Activated T-cell treated with anti-CD3 and anti-CD28 coated beads for 4 hours (primary cell): Measurements from ENCODE around the gene ANKRD49.
A peak's percentile ranks its signal among the peaks of the same experiment; 100 is the strongest.
"Not testable (repeated sequence)": the region's sequence is repeated elsewhere in the genome, so short reads cannot be mapped to it uniquely, and the experiment has no call there.

Source experiments
- DNase-seq: peaks from one replicate; pipeline ENCODE4 v3.0.0-alpha.2; 2020

ANKRD49 gene, protein sequence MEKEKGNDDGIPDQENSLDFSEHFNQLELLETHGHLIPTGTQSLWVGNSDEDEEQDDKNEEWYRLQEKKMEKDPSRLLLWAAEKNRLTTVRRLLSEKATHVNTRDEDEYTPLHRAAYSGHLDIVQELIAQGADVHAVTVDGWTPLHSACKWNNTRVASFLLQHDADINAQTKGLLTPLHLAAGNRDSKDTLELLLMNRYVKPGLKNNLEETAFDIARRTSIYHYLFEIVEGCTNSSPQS

DNA sequence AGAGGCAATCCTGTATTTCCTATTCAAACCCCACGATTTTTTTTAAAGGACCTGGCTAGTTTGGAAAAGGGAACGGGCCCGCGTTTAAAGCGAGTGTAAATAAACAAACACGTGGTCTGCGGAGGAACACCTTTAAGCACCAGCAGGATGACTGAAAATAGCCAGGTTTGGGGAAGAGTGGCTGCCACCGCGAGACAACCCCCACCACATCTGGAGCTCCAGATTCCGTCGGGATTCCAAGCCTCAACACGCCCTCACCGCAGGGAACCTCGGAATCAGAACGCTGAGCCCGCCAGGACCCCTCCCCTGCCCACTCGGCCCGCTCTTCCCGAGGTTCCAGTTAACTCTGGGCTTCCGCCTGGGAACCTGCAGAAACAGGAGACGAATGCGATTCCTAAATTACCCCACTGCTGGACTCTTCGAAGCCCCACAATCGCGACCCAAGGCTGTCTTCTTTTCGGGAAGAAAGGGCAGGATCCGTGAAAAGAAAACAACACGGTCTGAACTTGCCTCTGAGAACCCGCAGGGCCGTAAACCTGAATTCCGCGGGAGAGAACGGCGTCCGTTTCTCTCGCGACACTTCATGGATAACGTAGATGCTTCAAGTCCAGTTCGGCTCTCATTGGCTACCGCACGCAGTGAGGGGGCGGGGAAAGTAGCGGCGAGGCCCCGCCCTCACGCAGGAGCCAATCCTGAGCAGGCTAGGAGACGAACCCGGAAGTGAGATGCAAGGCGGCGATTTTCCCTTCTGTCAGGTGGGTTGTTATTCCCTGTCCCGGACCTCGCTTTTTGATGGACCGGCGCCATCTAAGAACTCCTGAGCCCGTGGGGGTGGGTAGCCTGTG is at the start of gene ANKRD49, which contains the start of gene MRE11:
ANKRD49 (plus strand) TSS at position 704 of the 845 bp plus-strand sequence. CDS start 2,710 bp downstream, outside the sequence.
MRE11 (minus strand) TSS at position 564 of the 845 bp plus-strand sequence. CDS start 1,043 bp downstream, outside the sequence.
- peak; percentile 94 for DNase-seq

DNA sequence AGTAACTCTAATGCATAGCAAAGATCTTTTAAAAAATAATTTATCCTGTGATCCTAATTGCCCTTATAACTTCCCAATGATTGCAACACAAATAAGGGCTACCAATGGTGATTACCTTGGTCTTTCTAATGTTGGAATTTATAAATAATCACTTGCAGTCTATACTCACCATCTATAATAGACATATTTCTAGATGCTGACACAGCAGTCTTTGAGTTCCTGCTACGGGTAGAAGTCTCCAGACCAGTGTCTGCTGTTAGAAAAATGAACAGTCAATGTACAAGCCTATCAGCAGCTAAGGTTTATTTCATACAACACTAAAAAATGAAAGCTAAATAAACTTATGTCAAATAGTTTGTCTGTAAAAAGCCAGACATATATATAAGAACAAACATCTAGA is 48.1 kb upstream of the ANKRD49 start:
- no peak for DNase-seq

DNA sequence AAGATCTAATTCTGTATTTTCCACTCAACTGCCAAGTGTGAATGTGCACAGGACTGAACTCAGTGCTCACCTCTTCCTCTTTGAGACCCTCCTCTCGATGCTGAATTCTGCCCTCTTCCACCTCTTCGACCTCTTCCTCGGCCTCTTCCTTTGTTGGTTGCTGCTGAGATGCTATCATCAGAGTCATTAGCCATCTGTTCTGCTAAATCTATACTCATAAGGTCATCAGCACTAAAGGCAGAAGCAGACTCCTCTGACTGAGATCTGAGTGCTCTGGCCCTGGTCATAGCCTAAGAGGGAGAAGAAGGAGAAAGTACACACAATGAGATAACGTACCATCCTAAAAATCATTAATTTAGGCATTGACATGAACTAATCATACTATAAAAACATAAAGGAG is 46.6 kb upstream of the ANKRD49 start:
- DNase-seq: no peak

DNA sequence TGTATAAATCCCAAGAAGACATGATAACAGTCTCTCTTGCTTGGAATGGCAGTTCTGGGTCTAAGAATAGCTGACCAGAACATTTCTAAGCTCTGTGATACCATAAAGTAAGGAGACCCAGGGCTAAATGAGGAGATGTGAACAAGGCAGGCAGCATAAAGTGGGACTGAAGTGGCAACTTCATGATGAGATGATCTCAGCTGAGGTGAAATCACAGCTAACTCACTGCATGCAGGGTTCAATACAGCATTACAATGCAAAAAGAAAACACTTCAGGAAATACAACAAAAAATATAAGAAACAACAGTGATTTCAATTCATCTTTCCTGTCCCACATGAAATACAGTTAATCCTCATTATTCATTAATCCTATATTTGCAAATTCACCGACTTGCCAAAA is 44.8 kb upstream of the ANKRD49 start:
- DNase-seq: no peak

DNA sequence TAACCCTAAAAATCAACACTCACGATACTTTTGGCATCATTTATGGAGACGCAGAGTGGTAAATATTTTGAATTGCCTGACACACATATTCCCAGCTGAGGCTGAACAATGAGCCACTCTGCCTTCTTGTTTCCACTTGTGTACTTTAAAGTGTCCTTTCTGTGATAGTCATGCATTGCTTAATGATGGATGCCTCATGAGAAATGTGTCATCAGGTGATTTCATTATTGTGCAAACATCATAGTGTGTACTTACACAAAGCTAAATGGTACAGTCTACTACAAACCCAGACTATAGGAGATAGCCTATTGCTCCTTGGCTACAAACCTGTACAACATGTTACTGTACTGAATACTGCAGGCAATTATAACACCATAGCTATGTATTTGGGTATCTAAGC is 44.3 kb upstream of the ANKRD49 start:
- DNase-seq: no peak

DNA sequence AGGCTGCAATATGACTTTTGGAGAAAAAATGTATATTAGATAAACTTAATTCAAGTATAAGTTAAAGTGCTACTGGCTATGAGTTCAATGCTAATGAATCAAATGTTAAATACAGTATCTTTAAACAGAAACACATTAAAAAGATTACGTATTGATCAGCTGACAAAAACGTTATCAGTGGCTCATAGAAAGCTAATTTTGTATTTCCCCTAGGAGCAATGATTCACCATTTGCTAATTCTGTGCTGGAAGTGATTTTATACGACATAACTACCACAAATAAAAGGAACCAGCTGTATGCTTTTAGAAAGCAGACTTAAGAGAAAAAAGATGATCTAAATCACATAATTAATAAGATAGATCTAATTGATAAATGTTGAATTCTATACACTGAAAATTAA is 43.7 kb upstream of the ANKRD49 start:
- no peak for DNase-seq

DNA sequence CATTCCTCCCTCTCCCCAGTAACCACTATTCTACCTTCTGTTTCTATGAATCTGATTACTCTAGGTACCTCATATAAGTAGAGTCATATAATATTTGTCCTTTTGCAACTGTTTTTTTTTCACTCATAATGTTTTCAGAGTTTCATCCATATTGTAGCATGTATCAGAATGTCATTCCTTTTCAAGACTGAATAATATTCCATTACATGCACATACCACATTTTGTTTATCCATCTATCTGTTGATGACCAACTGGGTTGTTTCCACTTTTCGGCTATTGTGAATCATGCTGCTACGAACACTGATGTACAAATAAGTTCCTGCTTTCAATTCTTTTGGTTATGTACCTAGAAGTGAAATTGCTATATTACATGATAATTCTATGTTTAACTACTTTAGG is 40.8 kb upstream of the ANKRD49 start:
- DNase-seq: no peak

DNA sequence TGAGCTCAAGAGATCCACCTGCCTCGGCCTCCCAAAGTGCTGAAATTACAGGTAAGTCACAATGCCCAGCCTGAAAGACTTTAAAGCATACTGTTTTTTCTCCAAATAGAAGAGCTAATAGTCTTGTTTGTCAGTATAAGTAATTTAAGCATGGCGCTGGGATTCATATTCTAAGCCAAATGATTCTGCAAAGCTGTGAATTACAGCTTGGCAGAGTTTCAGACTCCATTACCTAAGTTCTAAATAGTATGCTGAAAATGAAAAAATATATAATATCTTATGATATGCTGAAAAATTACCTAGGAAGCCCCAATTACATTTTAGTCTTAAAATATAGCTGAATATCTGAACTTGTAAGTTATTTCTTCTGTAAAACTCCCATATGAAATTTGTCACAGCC is 39.5 kb upstream of the ANKRD49 start:
- DNase-seq: no peak

DNA sequence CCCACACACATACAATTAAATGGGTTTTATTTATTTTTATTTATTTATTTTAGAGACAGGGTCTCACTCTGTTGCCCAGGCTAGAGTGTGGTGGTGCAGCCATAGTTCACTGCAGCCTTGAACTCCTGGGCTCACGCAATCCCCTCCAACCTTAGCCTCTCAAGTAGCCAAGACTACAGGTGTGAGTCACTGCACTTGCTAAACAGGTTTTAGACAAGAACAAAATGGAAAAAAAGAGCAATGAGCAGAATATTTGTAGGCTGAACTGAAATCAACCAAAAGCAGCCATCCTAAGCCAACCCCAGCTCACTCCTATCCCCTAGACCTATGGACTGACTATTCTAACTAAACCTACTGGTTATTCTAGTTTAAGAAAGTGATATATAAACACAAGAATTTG is 37.9 kb upstream of the ANKRD49 start:
- no peak for DNase-seq

DNA sequence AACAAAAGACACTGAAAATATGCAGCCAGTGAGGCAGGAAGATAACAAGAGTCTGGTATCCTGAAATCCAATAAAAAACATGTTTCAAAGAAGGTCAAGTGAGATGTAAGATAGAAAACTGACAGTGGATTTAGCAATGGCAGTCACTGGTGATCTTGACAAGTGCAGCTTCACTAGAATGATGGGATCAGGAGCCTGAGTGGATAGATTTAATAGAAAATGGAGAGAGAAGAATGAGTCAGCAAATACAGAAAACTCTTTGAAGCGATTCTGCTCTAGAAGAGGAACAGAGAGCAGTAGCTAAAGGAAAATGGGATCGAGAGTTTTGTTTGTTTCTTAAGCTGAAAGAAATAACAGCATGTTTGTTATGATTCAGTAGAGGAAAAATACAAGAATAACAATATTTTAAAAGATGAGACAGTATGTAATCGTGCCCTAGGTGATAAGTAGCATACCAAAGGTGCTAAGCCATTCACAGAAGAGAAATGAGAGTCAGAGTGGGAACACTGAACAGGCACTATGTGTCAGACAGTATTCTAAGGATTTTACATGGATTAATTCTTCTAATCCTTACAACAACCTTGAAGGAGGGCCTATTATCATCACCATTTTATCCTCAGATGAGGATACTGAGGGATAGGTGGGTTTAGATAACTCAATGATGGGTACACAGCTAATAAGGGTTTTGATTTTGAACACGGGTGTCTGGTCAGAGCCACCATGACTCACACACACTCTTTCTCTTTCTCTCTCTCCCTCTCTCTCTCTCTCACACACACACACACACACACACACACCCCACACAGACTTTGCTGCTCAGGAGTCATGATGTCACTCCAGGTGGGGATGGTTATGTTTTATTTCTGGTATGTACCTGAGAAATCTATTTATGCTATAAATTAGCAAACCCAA is 36.4 kb upstream of the ANKRD49 start:
- DNase-seq: no peak

DNA sequence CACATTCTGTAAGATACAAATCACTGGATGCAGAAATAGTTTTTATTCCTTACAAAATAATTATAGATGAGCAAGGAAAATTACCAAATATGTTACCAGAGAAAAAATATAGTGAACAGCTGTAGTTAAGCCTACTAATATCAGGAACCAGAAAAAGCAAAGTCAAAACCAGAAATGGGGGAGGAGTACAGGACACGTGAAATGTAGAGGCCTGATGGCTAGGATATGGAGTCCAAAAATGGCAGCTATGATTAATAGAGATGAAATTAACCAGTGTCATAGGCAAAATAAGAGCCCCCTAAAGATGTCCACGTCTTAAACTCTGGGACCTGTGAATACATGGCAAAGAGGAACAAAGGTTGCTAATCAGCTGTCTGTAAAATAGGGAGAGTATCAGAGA is 34.2 kb upstream of the ANKRD49 start:
- DNase-seq: no peak

DNA sequence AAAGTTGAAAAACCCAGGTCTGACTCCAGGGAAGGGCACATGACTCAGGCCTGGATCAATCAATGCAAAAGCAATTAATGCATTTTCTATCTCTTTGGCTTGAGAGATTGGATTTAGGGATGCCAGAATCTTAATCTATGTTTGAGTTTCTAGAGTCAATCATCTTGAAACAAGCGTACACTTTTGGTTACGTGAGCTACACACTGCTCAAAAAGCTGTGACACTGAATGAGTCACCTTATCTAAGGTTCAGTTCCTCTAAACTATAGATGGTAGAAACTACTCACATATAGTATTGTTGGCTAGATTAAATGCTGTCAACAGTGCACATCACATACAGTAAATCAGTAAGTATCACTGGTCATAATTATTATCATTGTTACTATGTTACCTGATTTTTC is 24.4 kb upstream of the ANKRD49 start:
- DNase-seq: no peak

DNA sequence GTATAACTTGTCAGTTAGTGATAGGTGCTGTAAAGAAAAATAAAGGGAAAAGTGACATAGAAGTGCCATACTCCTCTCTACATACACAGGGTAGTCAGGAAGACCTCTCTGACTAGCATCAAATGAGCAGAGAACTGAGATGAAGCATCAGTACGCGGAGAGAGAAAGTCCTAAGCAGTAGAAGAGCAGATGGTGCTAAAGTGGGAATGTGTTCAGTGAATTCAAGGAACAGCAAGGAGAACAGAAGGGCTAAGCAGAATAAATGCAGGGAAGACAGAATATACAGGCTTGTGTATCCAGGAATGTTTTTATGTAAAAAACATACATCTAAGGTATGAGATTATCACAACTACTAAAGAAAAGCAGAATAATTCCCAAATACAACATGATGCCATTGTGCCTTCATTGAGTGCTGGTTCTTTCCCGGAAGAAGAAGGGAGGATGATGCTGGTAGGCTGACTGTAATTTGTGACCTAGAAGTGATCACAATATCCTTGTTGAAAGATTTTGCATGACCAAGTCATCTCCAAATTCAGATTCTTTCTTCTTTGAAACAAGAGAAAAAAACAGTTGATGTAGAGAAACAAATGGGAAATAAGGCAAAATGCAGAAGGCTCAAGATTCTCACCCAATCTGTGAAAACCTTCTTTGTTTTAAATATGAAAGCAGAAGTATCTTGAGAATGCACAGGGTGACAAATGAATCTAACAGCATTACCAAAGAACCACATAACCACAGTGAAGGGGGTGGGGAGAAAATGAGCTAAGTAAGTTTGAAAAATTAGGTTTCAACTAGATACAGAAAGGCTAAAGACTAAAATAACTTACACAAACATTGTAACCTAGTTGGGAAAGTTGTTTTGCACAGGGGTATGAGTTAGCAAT is 20.6 kb upstream of the ANKRD49 start:
- no peak for DNase-seq

DNA sequence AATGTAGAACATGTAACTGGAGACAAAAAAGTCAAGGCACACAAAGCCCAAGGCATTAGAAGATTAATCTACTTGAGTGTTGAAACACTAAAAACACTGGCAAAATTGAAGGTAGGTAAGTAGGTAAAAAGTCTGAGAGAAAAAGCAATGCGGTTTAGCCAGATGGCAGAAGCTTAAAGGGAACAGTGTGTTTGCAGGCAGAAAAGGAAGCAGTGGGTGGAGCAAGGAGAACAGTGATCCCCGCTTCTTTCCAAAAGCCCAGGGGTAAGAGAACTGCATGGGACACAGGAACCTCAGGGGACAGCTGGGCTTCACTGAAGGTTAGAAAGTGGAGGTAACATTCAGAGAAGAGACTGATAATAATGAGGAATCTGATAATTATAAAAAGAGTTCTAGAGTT is 16.2 kb upstream of the ANKRD49 start:
- no peak for DNase-seq

DNA sequence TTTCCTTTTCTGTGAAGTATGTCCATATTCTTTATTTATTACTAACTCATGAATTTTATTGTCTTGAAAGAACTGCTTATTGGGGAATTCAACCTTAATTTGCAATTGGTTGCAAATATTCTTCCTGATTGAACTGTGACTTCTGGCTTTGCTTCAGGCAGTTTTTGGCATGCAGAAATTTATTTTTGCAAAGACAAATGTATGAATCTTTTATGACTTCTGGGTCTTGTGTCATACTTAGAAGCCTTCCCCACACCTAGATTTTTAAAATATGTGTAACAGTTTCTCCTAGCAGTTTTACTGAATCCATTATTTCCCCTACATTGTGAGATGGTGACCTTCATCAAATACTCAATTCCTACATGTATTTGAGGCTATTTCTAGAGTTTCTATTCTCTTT is 12.4 kb upstream of the ANKRD49 start:
- DNase-seq: no peak

DNA sequence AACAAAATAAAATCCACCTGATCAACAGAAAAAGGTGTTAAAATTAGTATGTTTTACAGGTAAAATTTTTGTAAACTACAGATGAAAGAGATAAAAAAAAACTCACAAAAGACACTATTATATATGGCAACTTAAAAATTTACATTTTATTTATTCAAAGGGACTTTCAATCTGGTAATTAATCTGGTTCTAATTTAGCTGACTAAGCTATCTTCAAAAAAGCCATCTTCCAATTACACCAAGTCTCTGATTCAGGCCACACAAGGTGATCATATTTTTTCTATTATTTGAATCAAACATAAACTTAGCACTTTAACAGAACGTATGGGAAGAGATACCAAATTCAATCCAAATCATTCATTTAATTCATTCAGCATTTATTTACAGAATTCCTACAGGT is 7.7 kb upstream of the ANKRD49 start:
- DNase-seq: no peak

DNA sequence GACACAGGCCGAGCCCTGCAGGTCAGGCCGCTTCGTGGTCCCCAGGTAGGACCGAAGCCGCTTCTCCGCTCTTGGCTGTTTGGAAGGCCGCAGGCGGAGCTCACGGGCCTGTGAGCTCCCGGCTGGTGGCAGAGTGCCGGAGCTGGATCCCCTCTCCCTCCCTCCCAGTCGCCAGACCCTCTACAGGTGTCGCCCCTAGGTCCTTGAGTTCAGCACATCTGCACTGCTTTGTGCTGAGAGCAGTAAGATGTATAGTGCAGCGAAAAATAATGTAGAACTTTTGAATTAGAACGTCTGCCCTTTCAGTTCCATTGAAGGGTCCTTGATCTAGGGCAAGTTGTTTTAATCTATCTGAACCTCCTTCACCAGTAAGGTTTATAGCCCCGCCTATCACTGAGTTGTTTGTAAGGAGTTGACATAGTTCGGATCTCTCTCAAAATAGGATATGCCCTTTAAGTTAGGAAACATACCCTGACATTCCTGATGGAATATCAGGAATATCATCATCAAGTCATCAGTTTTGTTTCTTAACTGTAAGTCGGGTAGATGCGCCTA is 419 bp downstream of the ANKRD49 start:
- no peak for DNase-seq

DNA sequence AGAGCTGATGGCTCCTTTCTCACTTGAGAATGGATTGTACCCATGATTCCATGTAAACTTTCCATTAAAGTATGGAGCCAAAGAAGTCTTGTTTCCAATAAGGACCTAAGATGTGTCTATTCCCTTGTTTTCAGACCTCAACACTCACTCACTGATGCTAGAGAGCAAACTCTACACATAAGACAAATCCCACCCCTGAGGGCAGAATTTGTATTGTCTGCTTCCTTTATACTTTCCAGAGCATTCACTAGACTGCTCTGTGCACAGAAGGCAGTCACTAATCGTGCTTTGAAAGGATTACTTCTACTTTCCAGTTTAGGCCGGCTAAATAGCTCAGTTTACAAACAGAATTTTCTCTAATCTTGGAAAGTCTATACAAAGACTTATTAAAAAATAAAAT is 6.4 kb downstream of the ANKRD49 start:
- no peak for DNase-seq

DNA sequence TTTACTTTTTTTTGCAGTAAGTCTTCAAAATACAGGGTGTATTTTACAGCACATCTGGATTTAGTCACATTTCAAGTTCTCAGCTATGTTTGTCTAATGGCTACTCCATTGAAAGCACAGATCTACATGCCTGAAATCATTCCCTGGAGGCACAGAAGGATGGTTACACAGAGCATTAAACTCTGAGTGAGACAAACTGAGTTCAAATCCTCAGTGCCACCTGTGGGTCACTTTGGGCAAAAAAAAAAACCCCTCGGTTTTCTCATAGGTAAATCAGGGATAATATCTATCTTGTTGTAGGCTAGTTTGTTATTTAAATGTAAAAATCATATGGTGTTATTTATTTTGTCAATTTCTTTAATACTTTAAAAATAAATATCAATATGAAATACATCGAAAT is 7.7 kb downstream of the ANKRD49 start:
- DNase-seq: no peak

DNA sequence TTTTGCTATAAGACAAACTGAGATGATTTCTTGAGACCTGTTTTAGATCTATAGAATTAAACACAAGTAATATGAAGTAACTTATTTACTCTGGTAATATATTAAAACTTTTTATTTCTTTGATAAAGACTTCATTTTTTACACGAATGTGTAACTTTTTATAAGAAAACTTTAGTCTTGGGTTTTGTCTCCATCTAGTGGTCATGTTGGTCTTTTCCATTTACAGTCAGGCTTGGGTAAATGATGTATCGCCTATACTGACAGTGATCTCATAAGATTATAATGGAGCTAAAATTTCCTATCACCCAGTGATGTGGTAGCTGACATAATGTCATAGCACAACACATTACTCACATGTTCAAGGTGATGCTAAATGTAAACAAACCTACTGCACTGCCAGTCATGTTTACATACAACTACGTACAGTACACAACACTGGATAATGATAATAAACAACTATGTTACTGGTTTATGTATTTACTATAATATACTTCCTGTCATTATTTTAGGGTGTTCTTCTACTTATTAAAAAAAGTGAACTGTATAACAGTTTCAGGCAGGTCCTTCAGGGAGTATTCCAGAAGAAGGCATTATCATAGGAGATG is 11.0 kb downstream of the ANKRD49 start:
- no peak for DNase-seq

DNA sequence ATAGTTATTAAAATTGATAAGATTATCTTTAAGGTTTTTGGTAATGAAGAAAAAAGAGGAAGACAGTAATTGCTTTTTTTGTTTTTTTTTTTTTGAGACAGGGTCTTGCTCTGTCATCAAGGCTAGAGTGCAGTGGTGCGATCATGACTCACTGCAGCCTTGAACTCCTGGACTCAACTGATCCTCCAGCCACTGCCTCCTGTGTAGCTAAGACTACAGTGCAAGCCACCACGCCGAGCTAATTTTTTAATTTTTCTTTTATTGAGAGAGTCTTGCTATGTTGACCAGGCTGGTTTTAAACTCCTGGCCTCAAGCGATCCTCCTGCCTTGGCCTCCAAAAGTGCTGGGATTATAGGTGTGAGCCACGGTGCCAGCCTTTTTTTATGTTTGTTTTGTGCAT is 12.7 kb downstream of the ANKRD49 start:
- not testable (repeated sequence) for DNase-seq

DNA sequence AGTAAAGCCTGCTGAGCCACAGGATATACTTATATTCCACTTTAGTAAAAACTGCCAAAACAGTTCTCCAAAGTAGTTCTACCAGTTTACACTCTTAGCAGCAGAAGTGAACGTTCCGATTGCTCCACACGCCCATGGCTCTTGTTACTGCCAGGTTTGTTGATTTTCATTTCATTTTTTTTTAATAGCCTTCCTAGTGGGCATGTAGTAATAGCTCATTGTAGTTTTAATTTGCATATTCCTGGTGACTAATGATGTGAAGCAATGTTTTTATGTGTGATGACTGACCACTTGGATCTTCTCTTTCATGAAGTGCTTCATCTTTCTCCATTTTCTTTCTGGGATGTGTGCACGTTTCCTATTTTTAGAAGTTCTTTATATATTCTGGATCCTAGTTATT is 13.7 kb downstream of the ANKRD49 start:
- DNase-seq: no peak
